Muscle layer of colon (tissue), 2 donors: ENCODE data around the gene GSC.

ENCODE experiments used
- H3K27ac ChIP-seq: one replicate; pipeline ENCODE4 v1.7.0; 2013; ENCODE audit warnings: low read depth, mild to moderate bottlenecking, low read length, moderate library complexity
- H3K27me3 ChIP-seq, 2 donors: one replicate each; pipeline ENCODE4 v1.7.0; 2013; ENCODE audit warnings: low read length in 2 of 2, mild to moderate bottlenecking in 2 of 2; ENCODE audit not compliant: insufficient read depth in 2 of 2, control insufficient read depth in 1 of 2
- H3K36me3 ChIP-seq: one replicate; pipeline ENCODE4 v1.7.0; 2013; ENCODE audit warnings: mild to moderate bottlenecking, low read length; ENCODE audit not compliant: insufficient read depth
- H3K4me1 ChIP-seq: one replicate; pipeline ENCODE4 v1.7.0; 2013; ENCODE audit warnings: mild to moderate bottlenecking, low read length; ENCODE audit not compliant: insufficient read depth
- H3K4me3 ChIP-seq, 2 donors: one replicate each; pipeline ENCODE4 v1.7.0; 2013; ENCODE audit warnings: low read length in 2 of 2, low read depth in 1 of 2, mild to moderate bottlenecking in 1 of 2, moderate library complexity in 1 of 2
- H3K9ac ChIP-seq: one replicate; pipeline ENCODE4 v1.7.0; 2013; ENCODE audit warnings: low read length
- H3K9me3 ChIP-seq: one replicate; pipeline ENCODE4 v1.7.0; 2013; ENCODE audit warnings: mild to moderate bottlenecking, low read length
- donor health status: abdominal sarcoma.
- donor health status: Adenocarcinoma of cecum.

GSC gene

DNA sequence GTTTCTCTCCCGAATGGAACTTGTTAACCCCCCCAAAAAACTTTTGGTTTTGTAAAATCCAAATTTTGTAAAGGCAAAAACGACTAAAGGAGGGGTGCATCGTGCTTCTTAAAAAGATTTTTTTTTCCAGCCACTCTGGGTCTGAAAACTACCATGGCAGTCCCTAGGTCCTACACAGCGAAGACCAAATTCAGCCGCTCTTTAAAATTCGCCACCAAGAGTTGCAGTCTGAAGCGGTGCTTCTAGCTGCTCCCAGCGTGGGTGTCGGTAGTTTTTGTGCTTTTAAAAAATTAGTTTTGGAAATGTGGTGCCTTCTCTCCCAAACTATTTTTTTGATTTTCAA is 873 bp upstream of the GSC start:
- peaks cover 23% of the 10 kb centered on the region for H3K4me1 ChIP-seq
- peaks cover 89 to 100% of the 10 kb centered on the region in 2 donors for H3K27me3 ChIP-seq
- no peaks in the 10 kb centered on the region for H3K36me3 ChIP-seq
- no peak overlapping the region for H3K27ac ChIP-seq
- no peak overlapping the region for H3K4me3 ChIP-seq
- no peak overlapping the region for H3K9ac ChIP-seq
- H3K9me3 ChIP-seq: peaks cover 15% of the 10 kb centered on the region

DNA sequence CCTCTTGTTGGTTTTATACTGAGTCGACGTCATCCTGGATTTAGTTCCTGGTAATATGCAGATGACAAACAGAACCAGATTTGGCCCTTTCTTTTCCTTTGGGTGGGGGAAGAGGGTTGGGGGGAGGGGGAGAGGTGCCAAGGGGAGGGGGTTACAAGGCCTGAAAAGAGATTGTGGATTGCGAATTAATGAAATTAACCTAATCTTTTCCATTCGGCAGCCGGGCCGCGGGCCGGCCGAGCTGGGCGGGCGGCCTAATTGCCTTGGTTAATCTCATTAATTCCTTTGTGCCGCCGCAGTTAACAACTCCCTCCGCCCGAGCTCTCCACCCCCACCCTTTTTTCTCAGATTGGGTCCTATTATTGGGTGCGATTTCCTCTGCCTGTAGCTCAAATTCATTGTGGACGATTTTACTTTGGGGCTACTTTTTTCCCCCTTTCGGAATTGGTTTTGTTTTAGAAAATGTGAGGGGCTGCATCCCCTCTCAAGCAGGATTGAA is 387 bp upstream of the GSC start:
- H3K9me3 ChIP-seq: peaks cover 15% of the 10 kb centered on the region

DNA sequence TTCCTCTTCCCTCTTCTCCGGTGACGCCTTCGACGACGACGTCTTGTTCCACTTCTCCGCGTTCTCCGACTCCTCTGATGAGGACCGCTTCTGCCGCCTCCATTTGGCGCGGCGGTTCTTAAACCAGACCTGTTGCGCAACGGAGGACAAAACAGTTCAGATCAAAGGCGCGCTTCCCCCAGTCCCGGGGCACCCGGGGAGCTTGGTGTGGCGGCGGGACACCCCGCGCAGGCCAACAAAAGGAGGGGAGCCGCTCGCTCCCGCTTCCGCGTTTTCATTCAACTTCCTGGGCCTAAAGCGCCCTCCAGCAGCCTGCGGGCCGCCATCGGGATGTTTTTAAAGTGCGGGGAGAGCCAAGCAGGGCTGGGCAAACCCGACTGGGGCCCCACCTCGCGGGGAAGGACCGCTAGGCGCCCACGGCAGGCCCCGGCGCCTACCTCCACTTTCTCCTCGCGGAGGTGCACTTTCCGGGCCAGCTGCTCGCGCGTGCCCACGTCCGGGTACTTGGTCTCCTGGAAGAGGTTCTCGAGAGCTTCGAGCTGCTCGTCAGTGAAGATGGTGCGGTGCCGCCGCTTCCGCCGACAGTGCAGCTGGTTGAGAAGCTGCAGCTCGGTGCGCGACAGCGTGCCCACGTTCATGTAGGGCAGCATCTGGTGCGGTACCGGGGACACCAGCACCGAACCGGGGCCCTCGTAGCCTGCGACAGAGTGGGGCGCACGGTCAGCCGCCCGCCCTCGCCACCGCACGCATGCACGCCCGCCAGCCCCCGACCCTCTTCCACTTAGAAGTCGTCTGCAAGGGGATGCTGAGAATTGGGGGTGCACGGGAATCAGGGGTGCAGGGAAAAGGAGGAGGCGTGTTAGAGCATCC is 1.2 kb downstream of the GSC start:
- Histone ChIP-seq H3K4me1 (peaks cover 23% of the 10 kb centered on the region), H3K9me3 (peaks cover 15% of the 10 kb centered on the region), H3K27ac (no peak overlapping the region), H3K27me3 (peaks cover 83 to 93% of the 10 kb centered on the region in 2 donors), H3K9ac (no peak overlapping the region), H3K4me3 (peak overlapping the region; percentile 40 to 52), H3K36me3 (no peaks in the 10 kb centered on the region)

More for the DNA sequence above, 387 bp upstream of the GSC start:
- Histone ChIP-seq H3K9ac (no peak overlapping the region), H3K27me3 (peaks cover 89 to 100% of the 10 kb centered on the region in 2 donors), H3K27ac (no peak overlapping the region), H3K4me1 (peaks cover 23% of the 10 kb centered on the region), H3K36me3 (no peaks in the 10 kb centered on the region), H3K4me3 (peak overlapping the region; percentile 47 to 52)

DNA sequence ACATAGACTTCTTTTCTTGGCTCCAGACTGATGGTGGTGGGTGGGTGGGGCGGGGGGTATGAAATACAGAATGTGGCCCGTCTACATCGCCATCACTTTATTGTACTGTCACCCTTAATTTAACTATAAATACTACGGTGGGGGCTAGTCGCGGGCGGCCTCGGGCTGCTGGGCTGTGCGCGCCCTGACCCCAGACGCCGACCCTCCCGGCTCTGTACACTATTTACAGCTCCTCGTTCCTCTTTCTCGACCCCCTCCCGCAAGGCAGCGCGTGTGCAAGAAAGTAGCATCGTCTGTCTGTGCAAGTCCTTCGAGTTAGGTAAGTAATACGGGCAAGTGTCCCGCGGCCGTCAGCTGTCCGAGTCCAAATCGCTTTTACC is 1.8 kb downstream of the GSC start:
- Histone ChIP-seq H3K4me3 (peak overlapping the region in 1 of 2 donors; percentile 52), H3K27me3 (peaks cover 83 to 87% of the 10 kb centered on the region in 2 donors), H3K27ac (no peak overlapping the region), H3K4me1 (peaks cover 23% of the 10 kb centered on the region), H3K9ac (no peak overlapping the region), H3K9me3 (peaks cover 12% of the 10 kb centered on the region), H3K36me3 (no peaks in the 10 kb centered on the region)

DNA sequence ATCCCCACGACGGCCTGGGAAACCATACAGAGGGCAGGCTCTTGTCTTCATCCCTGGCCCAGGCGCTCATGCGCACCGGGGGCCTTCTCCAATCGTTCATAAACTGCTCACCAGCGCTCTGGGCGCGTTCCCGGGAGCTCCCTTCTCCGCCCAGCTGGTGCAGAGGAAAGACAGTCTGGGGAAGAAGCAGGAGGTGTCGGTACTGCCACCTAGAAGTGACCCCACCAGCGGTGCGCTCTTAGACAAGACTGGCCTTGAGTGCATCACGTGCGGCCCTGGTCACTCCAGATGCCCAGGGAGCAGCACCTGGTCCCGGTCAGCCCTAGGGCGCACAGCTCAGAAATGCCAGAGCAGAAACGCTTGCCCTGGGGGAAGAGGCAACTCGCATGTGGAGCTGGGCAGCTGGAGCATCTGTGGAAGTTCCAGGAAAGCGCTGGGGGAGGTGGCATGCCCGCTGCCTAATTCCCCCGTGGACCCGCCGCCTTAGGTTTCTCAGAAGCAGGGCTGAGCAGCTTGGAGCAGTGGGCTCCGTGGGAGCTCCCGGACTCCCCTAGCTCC is 2.5 kb downstream of the GSC start:
- Histone ChIP-seq H3K36me3 (no peaks in the 10 kb centered on the region), H3K27me3 (peaks cover 76 to 80% of the 10 kb centered on the region in 2 donors), H3K4me1 (peaks cover 23% of the 10 kb centered on the region), H3K9me3 (peaks cover 7% of the 10 kb centered on the region), H3K27ac (no peak overlapping the region), H3K4me3 (no peak overlapping the region), H3K9ac (no peak overlapping the region)

DNA sequence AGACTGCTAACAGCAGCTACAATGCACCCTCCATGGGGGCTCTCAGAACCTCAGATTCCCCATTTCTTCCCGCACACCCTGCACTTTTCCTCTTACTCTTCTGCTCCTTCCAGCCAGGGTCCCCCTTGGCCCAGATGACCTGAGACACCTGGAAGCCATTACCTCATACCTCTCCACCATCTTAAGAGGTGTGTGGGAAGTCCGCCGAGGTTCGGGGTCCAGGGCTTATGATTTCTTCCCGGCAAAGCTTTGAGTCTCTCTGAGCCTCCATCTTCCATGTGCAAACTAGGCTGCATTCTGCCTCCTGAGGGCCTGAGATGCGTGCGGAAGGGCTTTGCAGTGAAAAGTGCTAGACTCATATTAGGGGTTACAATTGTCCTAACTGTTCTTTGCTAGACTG is 5.3 kb downstream of the GSC start:
- no peak overlapping the region for H3K9ac ChIP-seq
- no peaks in the 10 kb centered on the region for H3K9me3 ChIP-seq
- no peaks in the 10 kb centered on the region for H3K36me3 ChIP-seq
- no peak overlapping the region for H3K4me3 ChIP-seq
- H3K4me1 ChIP-seq: peaks cover 13% of the 10 kb centered on the region
- H3K27ac ChIP-seq: no peak overlapping the region
- H3K27me3 ChIP-seq: peaks cover 53 to 56% of the 10 kb centered on the region in 2 donors

DNA sequence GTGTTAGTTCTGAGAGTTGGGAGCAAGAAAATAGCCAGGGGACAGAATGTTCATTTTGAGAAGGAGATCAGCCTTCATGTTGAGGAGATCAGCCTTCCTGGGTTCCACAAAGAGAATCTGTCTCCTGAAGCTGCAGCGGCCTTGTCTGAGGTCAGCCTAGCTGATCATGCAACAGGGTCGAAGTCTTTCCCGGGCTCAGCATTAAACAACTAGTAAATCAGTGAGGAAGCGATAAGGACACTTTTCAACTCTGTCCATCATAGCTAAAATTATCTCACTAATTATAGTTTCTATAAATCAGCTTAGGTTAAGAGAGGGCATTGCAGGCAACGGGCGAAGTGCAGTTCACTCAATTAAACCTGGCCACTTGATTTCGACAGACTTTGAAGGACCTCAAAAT is 7.5 kb downstream of the GSC start:
- Histone ChIP-seq H3K27me3 (peaks cover 34 to 35% of the 10 kb centered on the region in 2 donors), H3K36me3 (no peaks in the 10 kb centered on the region), H3K9me3 (no peaks in the 10 kb centered on the region), H3K9ac (no peak overlapping the region), H3K4me1 (no peaks in the 10 kb centered on the region), H3K27ac (no peak overlapping the region), H3K4me3 (no peak overlapping the region)

DNA sequence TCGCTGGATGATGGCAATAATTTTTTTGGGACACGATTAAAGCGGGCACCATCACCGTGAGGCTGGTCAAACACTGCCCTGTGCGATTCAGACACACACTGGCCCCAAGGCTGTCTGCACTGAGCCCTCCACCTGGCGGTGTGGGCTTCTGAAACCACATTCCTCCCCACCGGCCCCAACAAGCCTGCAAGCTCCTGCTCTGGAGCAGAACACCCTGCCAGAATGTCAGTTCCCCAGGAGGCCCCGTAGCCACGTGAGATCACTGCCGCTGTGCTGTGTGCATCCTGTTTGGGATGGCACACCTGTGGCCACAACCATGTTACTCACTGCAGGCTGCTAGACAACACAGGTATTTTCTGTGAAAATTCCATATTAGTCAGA is 7.9 kb downstream of the GSC start:
- Histone ChIP-seq H3K27me3 (peaks cover 30% of the 10 kb centered on the region in 2 donors), H3K27ac (no peak overlapping the region)

DNA sequence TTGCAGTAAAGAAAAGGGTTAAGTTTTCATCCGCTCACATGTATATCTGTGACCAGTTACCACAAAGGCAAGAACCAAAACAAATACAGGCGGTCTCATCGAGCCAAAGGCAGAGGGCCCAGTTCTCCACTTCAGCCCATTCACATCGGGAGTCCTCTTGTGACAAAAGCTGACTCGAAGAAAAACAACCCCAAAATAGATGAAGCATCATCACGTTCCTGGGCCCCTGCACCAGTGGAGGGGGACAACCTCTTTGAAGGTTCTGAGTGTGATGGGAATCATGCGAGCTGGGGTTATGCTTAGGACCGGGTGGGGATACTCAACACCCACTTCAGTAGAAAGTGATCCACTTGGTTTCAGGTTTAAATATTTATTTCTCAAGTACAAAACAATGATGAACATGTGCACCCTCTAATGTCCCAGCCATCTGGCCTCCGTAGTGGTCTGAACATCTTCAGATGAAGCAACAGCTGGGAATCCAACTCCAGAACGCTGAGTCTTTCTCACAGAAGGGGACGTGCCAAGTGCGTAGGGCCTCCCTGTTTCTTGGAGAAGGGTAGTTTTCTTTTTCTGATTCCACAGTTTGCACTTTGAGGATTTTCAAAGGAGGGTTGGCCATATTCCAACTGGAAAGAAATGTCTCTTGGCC is 8.4 kb downstream of the GSC start:
- no peak overlapping the region for H3K4me3 ChIP-seq
- H3K9me3 ChIP-seq: no peaks in the 10 kb centered on the region
- no peak overlapping the region for H3K27ac ChIP-seq
- H3K4me1 ChIP-seq: no peaks in the 10 kb centered on the region
- peaks cover 25 to 26% of the 10 kb centered on the region in 2 donors for H3K27me3 ChIP-seq
- no peaks in the 10 kb centered on the region for H3K36me3 ChIP-seq
- no peak overlapping the region for H3K9ac ChIP-seq

More for the DNA sequence above, 7.9 kb downstream of the GSC start:
- Histone ChIP-seq H3K9me3 (no peaks in the 10 kb centered on the region), H3K36me3 (no peaks in the 10 kb centered on the region), H3K9ac (no peak overlapping the region), H3K4me1 (no peaks in the 10 kb centered on the region), H3K4me3 (no peak overlapping the region)

DNA sequence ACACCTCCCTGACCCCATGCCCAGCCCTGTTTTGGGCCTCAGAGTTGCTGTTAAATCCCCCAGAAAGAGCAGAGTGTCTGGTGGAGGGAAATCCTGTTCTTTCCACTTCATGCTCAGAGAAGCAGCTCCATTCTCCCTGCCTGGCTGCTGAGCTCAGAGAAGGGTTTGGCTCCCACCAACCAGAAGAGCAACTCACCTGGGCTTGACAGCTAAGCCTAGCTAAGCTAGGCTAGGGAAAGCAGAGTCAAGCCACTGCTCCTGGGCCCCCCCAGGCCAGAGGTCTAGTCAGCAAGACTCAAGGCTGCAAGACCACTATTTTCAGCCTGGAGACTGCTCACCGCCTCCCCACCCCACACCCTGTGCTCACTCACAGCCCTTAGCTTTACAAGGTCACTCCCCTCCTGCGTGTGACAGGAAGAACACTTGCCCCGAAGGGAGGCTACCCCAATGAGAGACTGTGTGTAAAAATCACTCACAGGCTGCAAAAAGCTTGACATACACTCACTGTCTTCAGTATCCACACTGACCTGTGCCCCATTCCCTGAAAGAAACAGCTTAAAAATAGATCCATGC is 13.5 kb downstream of the GSC start:
- Histone ChIP-seq H3K36me3 (no peaks in the 10 kb centered on the region), H3K9ac (no peak overlapping the region), H3K4me1 (no peaks in the 10 kb centered on the region), H3K9me3 (no peaks in the 10 kb centered on the region), H3K27me3 (no peaks in the 10 kb centered on the region), H3K4me3 (no peak overlapping the region), H3K27ac (no peak overlapping the region)

DNA sequence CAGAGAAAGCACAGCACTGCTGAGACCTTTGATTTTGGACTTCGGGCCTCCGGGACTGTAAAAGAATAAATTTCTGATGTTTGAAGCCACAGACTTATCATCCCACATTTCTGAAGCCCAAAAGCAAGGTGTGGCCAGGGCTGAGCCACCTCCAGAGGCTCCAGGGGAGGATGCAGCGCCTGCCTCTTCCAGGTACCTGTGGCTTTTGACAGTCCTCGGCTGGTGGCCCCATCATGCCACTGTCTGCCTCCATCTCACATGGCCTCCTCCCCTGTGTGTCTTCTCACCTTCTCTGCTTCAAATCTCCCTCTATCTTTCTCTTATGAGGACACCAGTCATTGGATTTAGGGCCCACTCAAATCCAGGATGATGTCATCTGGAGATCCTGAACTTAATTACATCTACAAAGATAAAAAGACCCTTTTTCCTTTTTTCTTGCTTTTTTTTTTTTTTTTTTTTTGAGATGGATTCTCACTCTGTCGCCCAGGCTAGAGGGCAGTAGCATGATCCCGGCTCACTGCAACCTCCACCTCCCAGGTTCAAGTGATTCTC is 15.4 kb downstream of the GSC start:
- Histone ChIP-seq H3K36me3 (no peaks in the 10 kb centered on the region), H3K9ac (no peak overlapping the region), H3K27ac (no peak overlapping the region), H3K9me3 (no peaks in the 10 kb centered on the region), H3K4me3 (no peak overlapping the region), H3K4me1 (no peaks in the 10 kb centered on the region), H3K27me3 (no peaks in the 10 kb centered on the region)
